Central memory CD4-positive, alpha-beta T cell (primary cell): ENCODE results near the gene MAGEA2.
"Not testable (repeated sequence)": the region's sequence is repeated elsewhere in the genome, so short reads cannot be mapped to it uniquely, and the experiment has no call there.

Experiments used
- DNase-seq: peaks from one replicate; pipeline ENCODE4 v3.0.0; 2022
- total RNA-seq, 3 experiments: gene quantifications; one replicate each; lab custom pipeline; 2026; lab: John Stamatoyannopoulos, UW

The MAGEA2 gene
- total RNA-seq, result 0 reads per million in 3 experiments

GRCh38 chrX:152753686-152754650 lies at the start of gene MAGEA2:
TSS of gene MAGEA2 (minus strand) at chrX:152753842. CDS start at chrX:152751363, 2,479 bp downstream.
- DNase-seq, result not testable (repeated sequence)

DNA sequence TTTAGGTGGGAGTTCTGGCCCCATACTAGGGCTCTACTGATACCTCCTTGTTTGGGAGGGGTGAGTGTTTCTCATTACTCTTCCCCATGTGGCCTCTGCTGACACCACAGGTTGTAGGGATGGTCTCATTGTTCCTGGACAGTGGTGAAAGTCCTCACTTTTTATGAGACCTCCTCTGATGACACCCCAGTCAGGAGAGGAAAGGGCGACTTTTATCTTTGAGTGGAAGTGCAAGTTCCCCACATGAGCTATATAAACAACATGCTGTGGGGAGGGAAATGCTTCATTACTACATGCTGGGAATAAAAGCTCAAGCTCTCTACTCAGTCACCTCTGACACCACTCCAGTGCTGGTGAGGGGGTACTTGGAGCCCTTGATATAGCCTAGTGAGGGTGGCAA lies 45.3 kb upstream of the MAGEA2 start:
- DNase-seq, result no peak

- not testable (repeated sequence) for DNase-seq
Measured at GRCh38 chrX:152787062-152787461, 33.4 kb upstream of the MAGEA2 start.

GRCh38 chrX:152769549-152770289 lies 16.1 kb upstream of the MAGEA2 start, which contains the start of gene MAGEA6:
TSS of gene MAGEA6 (minus strand) at chrX:152769689. CDS start at chrX:152767650, 2,039 bp downstream.
- not testable (repeated sequence) for DNase-seq

DNA sequence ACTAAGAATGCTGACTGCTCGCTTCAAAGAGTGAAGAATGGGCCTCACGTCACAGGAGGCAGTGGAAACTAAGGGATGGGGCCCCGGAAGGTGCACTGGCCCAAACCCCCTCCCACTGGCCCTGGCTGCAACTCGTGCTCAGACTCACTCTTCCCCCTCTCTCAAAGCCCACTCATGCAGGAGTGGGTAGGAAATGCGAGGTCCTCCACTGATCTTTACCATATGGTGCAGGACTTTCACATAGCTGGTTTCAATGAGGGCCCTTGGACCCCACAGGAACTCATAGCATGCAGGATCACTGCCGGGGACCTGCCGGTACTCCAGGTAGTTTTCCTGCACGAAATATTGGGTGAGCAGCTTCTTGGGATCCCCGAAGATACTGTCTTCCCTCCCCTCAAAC lies 12.9 kb upstream of the MAGEA2 start:
- not testable (repeated sequence) for DNase-seq

DNA sequence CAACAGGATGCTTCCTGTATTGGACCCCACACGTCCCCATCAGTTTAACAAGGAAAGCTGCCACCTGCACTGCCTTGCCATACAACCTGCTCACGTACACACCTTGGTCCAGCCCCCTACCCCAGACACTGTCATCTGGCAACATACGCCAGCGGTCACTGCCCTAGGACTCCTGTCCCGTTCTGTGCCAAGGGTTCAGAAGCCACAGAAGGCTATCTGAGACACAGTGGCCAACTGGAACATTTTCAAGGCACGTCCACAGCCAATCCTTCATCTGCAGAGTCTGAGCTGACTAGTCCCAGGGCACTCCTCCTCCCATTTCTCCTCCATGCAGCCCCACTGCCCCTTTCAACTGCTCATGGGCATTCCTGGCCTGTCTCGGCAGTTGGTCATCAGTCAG lies 7.9 kb upstream of the MAGEA2 start:
- DNase-seq, result not testable (repeated sequence)

GRCh38 chrX:152759544-152759943 lies 5.9 kb upstream of the MAGEA2 start:
- not testable (repeated sequence) for DNase-seq

DNA sequence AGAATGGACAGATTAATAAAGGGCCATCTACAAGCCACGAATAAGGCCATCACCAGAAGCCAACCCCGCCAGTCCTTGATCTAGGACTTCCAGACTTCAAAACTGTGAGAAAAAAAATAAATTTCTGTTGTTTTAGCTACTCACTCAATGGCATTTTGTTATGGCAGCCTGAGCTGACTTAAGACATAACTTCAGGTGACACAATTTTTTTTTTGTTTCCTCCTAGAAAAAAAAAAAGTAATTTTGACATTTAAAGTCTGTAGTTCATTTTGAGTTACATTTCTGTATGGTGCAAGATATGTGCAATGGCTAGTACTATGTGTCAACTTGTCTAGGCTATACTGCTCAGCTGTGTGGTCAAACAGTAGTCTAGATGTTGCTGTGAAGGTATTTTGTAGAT lies 5.3 kb upstream of the MAGEA2 start, which contains the start of gene CSAG3:
Gene CSAG3, plus strand, starts transcription at position 301 of the 400 bp plus-strand sequence.
- DNase-seq, result not testable (repeated sequence)

DNA sequence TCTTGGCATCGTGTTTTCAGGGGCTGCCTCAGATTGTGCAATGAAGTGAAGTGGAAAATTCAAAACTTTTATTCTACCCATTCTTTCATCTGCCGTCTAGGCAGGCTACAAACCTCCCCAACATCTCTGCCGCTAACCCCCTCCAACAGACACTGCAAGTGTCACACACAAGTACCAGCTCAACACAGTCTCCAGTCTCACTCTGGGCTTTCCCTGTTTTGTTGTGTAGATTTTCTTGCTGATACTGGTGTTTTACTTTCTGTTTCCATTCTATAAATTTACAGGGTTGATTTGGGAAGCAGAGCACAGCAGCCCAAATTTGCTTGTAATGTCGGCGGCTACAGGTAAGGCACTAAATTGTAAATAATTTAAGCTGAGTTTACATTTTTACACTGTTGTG lies 1.2 kb upstream of the MAGEA2 start:
- DNase-seq, result not testable (repeated sequence)

GRCh38 chrX:152738560-152738959 lies 15.1 kb downstream of the MAGEA2 start:
- DNase-seq, result no peak

DNA sequence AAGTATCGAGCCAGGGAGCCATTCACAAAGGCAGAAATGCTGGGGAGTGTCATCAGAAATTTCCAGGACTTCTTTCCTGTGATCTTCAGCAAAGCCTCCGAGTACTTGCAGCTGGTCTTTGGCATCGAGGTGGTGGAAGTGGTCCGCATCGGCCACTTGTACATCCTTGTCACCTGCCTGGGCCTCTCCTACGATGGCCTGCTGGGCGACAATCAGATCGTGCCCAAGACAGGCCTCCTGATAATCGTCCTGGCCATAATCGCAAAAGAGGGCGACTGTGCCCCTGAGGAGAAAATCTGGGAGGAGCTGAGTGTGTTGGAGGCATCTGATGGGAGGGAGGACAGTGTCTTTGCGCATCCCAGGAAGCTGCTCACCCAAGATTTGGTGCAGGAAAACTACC lies 17.1 kb downstream of the MAGEA2 start:
- DNase-seq, result not testable (repeated sequence)

DNA sequence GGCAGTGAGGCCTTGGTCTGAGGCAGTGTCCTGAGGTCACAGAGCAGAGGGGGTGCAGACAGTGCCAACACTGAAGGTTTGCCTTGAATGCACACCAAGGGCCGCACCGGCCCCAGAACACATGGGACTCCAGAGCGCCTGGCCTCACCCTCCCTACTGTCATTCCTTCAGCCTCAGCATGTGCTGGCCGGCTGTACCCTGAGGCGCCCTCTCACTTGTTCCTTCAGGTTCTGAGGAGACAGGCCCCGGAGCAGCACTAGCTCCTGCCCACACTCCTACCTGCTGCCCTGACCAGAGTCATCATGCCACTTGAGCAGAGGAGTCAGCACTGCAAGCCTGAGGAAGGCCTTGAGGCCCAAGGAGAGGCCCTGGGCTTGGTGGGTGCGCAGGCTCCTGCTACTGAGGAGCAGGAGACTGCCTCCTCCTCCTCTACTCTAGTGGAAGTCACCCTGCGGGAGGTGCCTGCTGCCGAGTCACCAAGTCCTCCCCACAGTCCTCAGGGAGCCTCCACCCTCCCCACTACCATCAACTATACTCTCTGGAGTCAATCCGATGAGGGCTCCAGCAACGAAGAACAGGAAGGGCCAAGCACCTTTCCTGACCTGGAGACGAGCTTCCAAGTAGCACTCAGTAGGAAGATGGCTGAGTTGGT lies 17.7 kb downstream of the MAGEA2 start:
- no peak for DNase-seq

GRCh38 chrX:152735101-152735500 lies 18.5 kb downstream of the MAGEA2 start:
- DNase-seq, result no peak

DNA sequence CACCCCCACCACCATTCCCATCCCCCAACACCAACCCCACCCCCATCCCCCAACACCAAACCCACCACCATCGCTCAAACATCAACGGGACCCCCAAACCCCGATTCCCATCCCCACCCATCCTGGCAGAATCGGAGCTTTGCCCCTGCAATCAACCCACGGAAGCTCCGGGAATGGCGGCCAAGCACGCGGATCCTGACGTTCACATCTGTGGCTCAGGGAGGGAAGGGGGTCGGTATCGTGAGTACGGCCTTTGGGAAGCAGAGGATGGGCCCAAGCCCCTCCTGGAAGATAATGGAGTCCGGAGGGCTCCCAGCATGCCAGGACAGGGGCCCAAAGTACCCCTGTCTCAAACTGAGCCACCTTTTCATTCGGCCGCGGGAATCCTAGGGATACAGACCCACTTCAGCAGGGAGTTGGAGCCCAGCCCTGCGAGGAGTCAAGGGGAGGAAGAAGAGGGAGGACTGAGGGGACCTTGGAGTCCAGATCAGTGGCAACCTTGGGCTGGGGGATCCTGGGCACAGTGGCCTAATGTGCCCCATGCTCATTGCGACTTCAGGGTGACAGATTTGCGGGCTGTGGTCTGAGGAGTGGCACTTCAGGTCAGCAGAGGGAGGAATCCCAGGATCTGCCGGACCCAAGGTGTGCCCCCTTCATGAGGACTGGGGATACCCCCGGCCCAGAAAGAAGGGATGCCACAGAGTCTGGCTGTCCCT lies 19.3 kb downstream of the MAGEA2 start:
- not testable (repeated sequence) for DNase-seq

DNA sequence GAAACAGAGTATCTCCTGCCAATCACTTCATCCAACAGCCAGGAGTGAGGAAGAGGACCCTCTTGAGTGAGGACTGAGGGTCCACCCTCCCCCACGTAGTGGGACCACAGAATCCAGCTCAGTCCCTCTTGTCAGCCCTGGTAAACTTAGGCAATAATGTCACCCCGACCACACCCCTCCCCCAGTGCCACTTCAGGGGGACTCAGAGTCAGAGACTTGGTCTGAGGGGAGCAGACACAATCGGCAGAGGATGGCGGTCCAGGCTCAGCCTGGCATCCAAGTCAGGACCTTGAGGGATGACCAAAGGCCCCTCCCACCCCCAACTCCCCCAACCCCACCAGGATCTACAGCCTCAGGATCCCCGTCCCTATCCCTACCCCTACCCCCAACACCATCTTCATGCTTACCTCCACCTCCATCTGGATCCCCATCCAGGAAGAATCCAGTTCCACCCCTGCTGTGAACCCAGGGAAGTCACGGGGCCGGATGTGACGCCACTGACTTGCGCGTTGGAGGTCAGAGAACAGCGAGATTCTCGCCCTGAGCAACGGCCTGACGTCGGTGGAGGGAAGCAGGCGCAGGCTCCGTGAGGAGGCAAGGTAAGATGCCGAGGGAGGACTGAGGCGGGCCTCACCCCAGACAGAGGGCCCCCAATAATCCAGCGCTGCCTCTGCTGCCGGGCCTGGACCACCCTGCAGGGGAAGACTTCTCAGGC lies 20.2 kb downstream of the MAGEA2 start, which contains the start of the genes CSAG1 and MAGEA12:
Gene CSAG1, minus strand, starts transcription at position 461 of the 715 bp plus-strand sequence. CDS start 1,261 bp downstream, outside the sequence.
Gene MAGEA12, plus strand, starts transcription at position 497 of the 715 bp plus-strand sequence. CDS start 2,405 bp downstream, outside the sequence.
- no peak for DNase-seq

DNA sequence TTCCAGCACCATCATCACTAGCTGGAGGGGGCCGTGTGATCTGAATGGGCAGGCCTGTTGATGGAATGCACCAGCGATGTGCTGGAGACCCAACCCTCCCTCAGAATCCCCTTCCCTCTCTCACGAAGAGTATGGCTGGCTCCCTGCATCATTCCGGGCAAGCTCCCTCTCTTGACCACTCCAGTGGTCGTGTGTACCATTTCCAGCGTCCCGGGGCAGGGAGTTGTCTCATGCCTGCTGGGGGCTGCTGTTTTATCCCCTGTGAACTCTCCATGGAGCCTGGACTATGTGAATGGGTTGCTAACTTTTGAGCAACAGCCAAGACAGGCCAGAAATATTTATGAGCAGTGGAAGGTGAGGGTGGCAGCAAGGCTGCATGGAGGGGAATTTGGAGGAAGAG lies 28.2 kb downstream of the MAGEA2 start:
- DNase-seq, result no peak

- not testable (repeated sequence) for DNase-seq
Measured at GRCh38 chrX:152713815-152714787, 39.5 kb downstream of the MAGEA2 start, which contains the start of gene MAGEA2B. TSS of gene MAGEA2B (plus strand) at chrX:152714628. CDS start at chrX:152717107, 2,479 bp downstream.

DNA sequence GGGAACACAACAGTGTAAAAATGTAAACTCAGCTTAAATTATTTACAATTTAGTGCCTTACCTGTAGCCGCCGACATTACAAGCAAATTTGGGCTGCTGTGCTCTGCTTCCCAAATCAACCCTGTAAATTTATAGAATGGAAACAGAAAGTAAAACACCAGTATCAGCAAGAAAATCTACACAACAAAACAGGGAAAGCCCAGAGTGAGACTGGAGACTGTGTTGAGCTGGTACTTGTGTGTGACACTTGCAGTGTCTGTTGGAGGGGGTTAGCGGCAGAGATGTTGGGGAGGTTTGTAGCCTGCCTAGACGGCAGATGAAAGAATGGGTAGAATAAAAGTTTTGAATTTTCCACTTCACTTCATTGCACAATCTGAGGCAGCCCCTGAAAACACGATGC lies 40.4 kb downstream of the MAGEA2 start:
- DNase-seq, result not testable (repeated sequence)

DNA sequence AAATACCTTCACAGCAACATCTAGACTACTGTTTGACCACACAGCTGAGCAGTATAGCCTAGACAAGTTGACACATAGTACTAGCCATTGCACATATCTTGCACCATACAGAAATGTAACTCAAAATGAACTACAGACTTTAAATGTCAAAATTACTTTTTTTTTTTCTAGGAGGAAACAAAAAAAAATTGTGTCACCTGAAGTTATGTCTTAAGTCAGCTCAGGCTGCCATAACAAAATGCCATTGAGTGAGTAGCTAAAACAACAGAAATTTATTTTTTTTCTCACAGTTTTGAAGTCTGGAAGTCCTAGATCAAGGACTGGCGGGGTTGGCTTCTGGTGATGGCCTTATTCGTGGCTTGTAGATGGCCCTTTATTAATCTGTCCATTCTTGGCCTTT lies 44.5 kb downstream of the MAGEA2 start, which contains the start of gene CSAG2:
Gene CSAG2, minus strand, starts transcription at position 101 of the 400 bp plus-strand sequence. CDS start 161 bp downstream, outside the sequence.
- DNase-seq, result not testable (repeated sequence)
